Mucosa of gallbladder (tissue), 1 donor: Measurements from ENCODE around the gene TUBE1. TPM values are rescaled to one million over a fixed set of nuclear protein-coding genes. Genes with fewer than 3 reads are reported as not detected.
A peak's percentile ranks its signal among the peaks of the same experiment; 100 is the strongest.

Source experiments
- DNase-seq: peaks from one replicate; pipeline ENCODE4 v3.0.0-alpha.2; 2020; ENCODE audit warnings: low spot score
- total RNA-seq: library from RNA; stranded (reverse); gene quantifications from one replicate; pipeline ENCODE4 v1.2.1, GENCODE V29; 2021
- donor health status: DM: no; HTN: no; CAD: no.

The TUBE1 gene
- total RNA-seq, 1 donor from 2014 or later, result 24.7 TPM

DNA sequence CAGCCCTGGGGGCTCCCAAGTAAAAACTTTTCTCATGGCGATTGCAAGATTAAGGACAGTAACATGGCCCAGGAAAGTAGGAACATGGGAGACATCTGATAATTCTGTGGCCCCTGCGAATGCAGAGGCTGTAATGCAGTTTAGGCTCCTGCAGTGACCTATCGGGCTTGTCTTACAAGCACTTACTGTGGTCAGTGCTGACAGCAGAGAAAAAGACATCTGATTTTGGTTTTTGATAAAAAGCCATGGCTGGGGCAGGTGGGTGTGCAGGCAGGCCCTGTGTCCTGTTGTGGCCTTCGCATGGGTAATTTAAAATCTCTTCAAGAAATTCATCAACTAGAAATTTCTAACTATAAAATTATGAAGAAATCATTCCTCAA lies 52.7 kb downstream of the TUBE1 start:
- no peak for DNase-seq

- DNase-seq, result no peak
Measured at GRCh38 chr6:112033791-112034615, 53.3 kb downstream of the TUBE1 start.

DNA sequence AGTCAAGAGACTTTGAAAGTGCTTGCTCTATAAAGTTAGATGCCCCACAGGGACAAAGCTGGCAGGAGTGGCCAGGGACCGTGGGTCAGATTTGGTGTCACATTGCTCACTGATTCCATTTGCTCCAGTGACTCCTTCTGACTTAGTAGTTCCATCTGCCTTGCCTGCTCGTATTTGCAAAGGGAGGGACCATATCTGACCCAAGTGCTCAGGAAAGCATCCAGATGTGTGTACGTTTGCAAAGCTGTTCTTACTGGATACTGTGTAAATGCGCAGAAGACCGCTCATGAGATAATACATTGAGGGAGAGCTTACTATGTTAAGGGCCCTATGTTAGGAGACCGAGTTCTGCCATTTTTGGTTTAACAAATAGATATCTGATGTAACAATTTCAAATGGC lies 54.6 kb downstream of the TUBE1 start:
- DNase-seq, result no peak

GRCh38 chr6:112031960-112032359 lies 55.3 kb downstream of the TUBE1 start:
- DNase-seq, result no peak

- no peak for DNase-seq
Measured at GRCh38 chr6:112030961-112031660, 56.2 kb downstream of the TUBE1 start.

DNA sequence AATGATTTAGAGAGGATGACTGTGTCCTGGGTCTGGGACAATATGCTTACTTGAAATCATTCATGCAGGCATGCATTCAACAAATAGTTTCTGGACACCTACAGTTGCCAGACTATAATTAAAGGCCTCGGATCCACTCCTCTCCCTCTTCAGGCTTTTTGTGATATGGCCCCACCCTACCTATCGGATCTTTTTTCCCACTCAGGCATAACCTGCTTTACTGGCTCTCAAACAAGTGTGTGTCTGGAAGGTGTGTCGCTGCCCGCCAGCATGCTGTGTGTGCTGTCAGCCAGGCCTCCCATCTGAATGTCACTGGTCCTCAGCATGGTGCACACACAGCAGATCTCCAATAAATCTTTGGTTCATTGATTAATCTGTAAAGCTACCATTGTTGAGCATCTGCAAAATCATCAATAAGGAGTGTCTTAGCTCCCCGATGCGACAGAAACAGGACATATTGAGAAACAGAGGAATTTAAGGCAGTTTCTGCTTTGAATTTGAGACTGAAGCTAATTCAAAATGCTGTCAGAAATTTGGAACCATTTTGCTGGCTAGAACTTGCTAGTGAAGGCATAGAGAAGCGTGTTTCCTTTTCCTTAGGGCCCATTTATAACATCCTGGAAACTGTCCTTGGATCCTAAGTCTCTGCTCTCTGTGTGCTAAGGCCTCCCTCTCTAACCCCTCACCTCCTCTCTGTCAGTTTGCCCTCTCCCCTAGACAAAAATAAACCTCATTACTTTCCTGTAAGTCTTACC lies 56.9 kb downstream of the TUBE1 start:
- DNase-seq, result no peak

GRCh38 chr6:112029045-112029822 lies 58.0 kb downstream of the TUBE1 start:
- DNase-seq, result peak; percentile 58

- no peak for DNase-seq
Measured at GRCh38 chr6:112027942-112028674, 59.2 kb downstream of the TUBE1 start.

DNA sequence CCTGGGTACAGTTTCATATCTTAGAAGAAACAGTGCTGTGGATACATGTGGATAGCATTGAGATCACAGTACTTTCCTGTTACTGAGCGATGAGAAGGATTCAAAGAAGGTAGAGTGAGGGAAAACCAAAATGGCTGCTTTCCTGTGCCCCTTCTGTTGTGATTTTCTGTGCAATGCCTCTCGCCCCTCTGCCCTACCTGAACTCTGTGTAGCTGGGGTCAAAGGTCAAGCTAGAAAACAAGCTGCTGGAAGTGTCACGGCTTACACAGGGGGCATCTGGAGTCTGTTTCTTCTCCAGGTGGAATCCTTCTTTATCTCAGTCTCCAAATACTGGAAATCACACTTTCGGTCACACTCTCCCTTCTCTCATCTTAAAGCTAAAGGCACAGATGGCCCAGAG lies 60.3 kb downstream of the TUBE1 start:
- DNase-seq, result no peak

DNA sequence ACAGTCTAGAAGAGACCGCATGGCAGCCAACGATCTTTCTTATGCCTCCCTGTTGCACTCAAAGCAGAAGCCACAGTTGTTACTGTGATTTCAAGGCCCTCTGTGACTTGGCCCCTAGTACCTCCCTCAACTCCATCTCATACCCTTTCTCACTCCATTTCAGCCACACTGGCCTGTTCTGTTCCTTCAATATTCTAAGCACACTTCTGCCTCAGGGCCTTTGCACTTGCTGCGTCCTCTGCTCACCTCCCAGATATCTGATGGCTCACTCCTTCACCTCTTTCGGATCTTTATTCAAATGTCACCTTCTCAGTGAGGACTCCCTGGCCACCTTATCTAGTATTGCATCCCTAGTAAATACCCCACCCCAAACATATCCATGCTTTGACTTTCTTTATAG lies 62.8 kb downstream of the TUBE1 start:
- DNase-seq, result no peak

- DNase-seq, result no peak
Measured at GRCh38 chr6:112022749-112023148, 64.5 kb downstream of the TUBE1 start.

GRCh38 chr6:112021691-112022310 lies 65.5 kb downstream of the TUBE1 start:
- DNase-seq, result no peak

Other genes starting within 250 kb of the TUBE1 start
- gene FYN, start 214.0 kb downstream of the TUBE1 start, total RNA-seq, result 75.0 TPM
- not detected for gene CCN6, start 33.4 kb downstream of the TUBE1 start, total RNA-seq
- 25.0 TPM for gene FAM229B, start 109 bp upstream of the TUBE1 start, total RNA-seq
- 67.8 TPM for gene LAMA4, start 167.1 kb upstream of the TUBE1 start, total RNA-seq